Activated CD4-positive, alpha-beta T cell treated with anti-CD3 and anti-CD28 coated beads, Interleukin-2, amount 50 U/mL, for 24 hours (primary cell): Measurements from ENCODE around the gene CNN2.
"Not testable (repeated sequence)": the region's sequence is repeated elsewhere in the genome, so short reads cannot be mapped to it uniquely, and the experiment has no call there.

ENCODE experiments used
- DNase-seq, 2 donors: peaks; one replicate each; pipeline ENCODE4 v3.0.0-alpha.2; 2020; ENCODE audit warnings: low read depth in 1 of 2, low spot score in 1 of 2

The CNN2 gene

GRCh38 chr19:1010586-1011510, 15.6 kb upstream of the CNN2 start:
- no peak for DNase-seq

DNA sequence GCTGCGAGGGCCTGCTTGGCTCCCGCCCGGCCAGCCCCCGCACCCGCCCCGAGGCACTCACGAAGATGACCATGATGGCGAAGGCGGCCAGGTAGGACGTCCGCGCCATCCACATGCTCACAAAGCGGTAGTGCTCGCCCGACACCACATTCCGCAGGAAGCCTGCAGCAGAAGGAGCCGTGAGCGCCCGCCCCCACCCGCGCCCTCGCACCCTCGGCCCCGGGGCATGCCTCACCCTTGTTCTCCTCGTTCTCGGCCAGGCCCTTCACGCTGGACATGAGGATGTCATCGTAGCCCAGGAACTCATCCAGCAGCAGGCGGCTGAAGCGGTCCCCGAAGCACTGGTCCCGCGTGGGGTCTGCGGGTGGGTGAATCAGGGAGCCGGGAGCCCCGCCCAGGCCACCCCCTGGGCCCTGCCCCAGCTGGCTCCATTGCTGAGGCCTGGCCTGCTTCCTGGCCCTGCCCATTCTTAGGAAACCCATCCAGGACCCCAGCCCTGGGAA, 14.5 kb upstream of the CNN2 start:
- no peak for DNase-seq

- no peak for DNase-seq
These were observed 14.1 kb upstream of the CNN2 start for GRCh38 chr19:1012334-1012733.

DNA sequence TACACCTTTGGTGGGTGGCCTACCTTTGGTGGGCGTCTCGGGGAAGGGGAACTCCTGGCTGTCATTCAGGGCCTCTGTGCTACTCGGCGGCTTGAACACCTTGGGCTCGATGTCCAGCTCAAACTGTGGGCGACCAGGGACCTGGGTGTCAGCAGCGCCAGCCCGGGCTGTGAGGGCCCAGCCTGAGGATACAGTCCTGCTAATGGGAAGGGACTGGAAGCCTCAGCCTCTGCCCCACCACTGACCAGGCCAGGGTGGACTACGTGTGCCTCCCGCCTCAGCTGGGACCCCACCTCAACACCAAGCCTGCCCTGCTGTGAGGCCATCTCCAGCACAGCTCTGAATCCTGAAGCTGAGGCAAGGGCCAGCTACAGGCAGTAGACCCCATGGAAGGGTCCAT, 13.2 kb upstream of the CNN2 start:
- DNase-seq = no peak

DNA sequence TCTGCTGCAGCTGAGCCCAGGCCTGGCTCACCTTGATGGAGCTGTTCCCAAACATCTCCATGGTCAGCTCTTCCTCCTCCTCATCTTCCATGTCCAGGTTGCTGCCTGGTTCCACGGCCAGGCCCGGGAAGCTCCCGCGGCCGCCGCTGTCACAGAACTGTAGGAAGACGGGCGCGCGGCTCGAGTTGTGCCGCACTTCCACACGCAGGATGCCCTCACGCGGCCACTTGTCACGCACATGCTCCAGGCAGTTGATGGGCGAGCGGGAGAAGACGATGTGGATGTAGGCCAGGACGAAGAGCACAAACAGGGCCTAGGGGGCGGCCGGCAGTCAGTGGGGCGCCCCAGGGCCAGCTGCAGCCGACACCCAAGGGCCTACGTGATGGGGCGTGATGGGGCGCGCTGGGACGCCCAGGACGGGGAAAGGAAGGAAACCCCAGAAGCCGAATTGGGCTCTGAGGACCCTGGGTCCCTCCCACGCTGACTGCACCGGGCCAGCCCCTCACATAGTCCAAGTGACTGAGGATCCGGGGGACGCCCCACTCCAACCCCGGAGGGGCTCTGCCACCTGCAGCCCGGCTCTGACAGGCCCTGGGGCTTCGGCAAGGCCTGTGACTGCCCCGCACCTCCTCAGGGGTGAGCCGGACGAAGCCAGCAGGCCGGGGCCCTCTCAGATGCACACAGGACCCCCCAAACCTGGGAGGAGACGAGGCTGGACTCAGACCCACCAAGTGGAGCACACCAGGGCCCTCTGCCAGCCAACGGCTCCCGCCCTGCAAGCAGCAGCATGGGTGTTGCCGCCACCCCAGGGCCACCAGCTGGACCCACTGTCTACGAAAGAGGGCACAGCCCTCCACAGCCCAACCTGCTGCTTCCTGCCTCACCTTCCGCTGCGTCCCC, 12.0 kb upstream of the CNN2 start:
- DNase-seq = no peak

GRCh38 chr19:1015061-1015781, 11.2 kb upstream of the CNN2 start:
- DNase-seq = no peak

DNA sequence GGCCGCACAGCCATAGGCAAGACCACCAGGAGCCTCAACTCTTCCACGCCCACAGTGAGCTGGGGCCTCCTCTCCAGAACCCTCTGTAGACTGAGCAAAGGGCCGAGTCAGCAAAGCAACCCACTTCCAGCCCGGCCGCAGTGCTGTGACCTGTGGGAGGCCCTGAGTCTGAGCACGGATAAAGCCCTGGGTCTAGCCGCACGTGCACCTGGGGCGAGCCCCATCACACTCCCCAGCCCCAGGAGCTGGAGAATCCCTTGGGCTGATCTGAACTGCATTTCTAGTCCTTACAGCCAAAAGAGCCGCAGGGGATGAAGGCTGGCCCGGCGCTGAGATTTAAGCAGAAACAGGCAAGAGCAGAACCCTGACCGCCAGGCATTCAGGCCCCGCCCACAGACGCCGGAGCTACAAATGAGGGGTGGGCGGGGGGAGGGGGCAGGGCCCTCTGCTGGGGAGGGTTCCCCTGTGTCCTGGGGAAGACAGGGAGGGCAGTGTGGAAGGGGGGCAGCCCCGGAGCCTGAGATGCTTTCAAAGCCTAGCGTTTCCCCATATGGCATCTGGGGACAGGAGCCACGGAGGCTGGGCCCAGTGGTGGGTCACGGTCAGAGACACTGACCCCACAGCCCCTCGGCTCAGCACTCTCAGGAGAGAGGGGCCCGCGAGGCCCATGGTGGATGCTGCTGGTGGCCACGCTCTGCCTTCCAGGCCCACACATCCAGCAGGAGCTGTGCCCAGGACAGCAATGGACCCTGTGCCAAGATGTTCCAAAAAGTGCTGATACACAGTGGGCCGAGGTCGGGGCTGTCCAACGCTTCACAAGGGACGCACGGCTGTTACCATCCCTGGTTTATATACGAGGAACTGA, 10.4 kb upstream of the CNN2 start:
- no peak for DNase-seq

- no peak for DNase-seq
These were observed 9.7 kb upstream of the CNN2 start for GRCh38 chr19:1016647-1017114.

DNA sequence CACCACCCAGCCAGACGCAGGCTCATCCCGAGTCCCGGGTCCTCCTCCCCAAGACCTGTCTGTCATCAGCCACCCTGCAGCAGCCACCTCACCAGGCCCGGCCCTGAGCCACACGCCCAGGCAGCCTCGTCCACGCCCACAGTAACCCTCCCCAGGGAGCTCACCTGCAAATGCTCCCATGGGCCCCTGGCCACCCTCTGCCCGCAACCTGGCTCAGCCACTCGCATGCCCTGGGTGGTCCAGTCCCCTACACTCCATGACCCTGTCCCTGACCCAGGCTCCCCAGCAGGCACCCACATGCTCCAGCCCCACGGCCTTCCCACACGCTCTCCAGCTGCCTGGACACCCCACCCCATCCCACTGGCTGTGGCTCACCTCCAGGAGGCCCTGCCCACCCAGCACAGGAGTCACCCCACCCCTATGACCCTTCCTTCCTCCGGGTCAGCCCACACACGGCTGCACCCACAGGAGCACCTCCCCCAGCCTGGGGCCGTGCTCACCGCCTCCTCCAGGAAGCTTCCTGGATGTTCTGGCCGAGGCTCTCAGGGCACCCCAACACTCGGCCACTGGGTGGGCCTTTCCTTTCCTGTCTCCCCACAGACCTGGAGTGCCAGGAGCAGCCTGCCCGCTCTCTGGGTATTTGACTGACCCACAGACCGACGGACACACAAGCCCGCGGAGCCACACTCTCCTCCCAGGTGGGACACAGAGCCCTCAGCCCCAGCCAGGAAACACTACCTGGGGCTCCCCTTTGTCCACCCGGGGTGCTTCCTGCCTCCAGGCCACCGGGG, 9.1 kb upstream of the CNN2 start:
- no peak for DNase-seq

- DNase-seq = no peak
These were observed 8.5 kb upstream of the CNN2 start for GRCh38 chr19:1017906-1018305.

DNA sequence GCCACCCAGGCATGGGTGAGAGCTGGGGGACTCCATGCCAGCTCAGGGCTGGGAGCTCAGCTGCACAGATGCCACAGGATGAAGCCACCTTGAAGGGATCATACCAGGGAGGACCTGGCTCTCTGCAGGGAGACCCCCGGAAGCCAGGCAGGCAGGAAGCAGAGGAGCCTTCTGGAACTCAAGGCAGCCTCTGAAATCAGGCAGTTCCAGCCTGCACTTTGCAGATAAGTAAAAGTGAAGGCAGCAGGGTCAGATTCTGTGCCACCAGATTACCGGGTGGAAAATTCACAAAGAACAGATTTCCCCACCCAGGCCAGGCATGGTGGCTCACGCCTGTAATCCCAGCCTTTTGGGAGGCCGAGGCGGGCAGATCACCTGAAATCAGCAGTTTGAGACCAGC, 8.0 kb upstream of the CNN2 start:
- no peak for DNase-seq

DNA sequence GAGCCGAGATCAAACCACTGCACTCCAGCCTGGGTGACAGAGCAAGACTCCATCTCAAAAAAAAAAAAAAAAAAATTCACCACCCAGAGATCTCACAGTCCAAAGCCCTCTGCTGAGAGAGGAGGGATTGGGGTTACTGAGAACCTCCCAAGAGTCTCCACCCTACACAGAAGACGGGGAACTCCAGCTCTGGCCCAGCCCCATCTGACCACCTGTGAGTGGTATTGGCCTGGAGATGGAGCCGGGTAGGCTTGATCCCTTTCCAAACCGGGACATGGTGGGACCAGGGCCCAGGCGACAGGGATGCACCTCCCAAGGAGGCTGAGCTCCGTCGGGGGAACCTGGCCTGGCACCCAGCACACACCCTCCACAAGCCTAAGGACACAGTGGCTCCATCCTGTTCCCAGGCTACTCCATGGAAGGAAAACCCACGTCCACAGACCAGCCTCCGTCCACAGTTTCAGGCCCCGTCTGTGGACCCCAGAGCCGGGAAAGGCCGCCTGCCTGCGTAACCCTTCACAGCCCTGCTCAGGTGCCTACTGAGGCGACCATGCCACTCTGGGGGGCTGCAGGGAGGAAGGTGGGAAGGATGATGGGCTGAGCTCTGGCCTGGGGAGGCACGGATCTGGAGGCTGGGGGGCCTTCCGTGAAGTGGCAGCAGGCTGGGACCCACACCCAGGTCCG, 7.3 kb upstream of the CNN2 start:
- no peak for DNase-seq

- no peak for DNase-seq
These were observed 6.8 kb upstream of the CNN2 start for GRCh38 chr19:1019616-1019961.

DNA sequence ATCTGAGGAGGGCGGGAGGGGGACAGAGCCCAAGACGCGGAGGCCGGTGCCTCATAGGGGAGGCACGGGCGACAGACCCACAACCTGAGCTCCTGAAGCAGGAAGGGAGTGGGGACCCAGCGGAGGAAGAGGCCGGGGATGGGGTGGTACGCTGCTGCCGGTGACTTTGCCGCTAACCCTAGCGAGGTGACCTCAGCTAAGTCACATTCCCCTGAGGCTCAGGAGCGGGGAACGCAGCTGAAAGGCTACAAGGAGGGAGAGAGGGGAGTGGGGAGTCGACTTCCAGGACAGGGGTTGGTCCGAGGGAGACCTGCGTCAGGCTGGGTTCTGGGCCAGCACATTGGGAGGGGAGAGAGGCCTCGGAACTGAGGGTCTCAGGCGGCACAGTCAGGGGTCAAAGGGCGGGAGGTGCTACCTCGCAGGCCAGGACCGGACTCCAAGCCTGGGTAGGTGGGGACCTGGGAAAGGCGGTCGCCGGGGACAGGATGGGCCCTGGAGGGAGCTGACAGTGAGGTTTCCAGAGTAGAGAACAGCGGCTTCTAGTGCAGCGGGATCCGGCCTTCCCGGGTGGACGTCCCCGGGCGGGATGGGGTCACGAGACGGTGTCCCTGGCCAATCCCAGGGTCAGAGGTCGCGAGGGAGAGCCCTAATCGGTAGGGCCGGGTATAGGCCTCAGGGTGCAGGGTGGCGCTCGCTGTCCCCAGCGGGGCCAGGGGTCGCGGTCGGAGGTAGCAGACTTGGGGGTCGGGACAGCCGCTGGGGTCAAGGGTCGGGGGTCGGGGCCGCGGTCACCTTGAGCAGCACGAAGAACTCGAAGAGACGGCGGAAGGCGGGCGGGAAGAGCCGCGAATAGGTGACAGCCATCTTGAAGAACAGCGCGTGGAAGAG, 6.2 kb upstream of the CNN2 start:
- DNase-seq = no peak

GRCh38 chr19:1020868-1021425, 5.5 kb upstream of the CNN2 start, which contains the start of gene TMEM259:
TMEM259 (minus strand) TSS chr19:1021123; CDS start chr19:1020996, 127 bp downstream.
- peak; percentile 91 to 95 for DNase-seq

DNA sequence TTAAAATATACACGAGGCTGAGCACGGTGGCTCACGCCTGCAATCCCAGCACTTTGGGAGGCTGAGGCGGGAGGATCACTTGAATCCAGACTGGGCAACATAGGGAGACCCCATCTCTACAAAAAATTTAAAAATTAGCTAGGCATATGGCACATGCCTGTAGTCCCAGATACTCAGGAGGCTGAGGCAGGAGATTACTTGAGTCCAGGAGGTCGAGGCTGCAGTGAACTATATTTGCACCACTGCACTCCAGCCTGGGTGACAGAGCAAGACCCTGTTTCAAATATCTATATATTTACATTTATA, 2.6 kb upstream of the CNN2 start:
- not testable (repeated sequence) for DNase-seq

DNA sequence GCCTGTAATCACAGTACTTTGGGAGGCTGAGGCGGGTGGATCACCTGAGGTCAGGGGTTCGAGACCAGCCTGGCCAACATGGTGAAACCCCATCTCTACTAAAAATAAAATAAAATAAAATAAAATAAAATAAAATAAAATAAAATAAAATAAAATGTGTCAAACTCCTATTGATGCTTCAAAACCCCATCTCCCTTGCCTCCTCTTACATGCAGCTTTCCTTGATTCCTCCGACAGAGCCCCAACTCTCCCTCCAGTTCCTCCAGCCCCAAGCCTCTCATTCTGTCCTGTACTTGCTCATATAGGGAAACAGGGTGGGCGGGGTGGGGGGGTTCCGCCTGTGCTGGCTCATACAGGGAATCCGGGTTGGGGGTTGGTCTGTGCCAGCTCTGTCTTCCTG, 1.3 kb upstream of the CNN2 start:
- DNase-seq = not testable (repeated sequence)
